CD14-positive monocyte (primary cell): ENCODE measurements around the gene AQP12B. TPM values are rescaled to one million over a fixed set of nuclear protein-coding genes. Genes with fewer than 3 reads are reported as not detected.

ENCODE experiments used
- DNase-seq, 3 donors: peaks; one replicate each; pipeline ENCODE4 v3.0.0-alpha.2; 2011 to 2022
- H2AFZ ChIP-seq: 2 replicates; pipeline ENCODE4 v1.6.0; 2012; ENCODE audit warnings: mild to moderate bottlenecking, low read depth, low read length, inconsistent platforms; ENCODE audit not compliant: insufficient read depth, poor library complexity, severe bottlenecking
- H3K27ac ChIP-seq, 2 donors: 1 replicate in 1 of 2; 2 replicates in 1 of 2; pipeline ENCODE4 v1.5.1; 2012 to 2013; ENCODE audit warnings: low read length in 2 of 2, control low read depth in 1 of 2, inconsistent platforms in 1 of 2, low read depth in 1 of 2, mild to moderate bottlenecking in 1 of 2
- H3K27me3 ChIP-seq, 2 donors: one replicate each; pipeline versions ENCODE4 v1.6.0 to v1.6.1; 2011 to 2013; ENCODE audit warnings: low read length in 2 of 2; ENCODE audit not compliant: control insufficient read depth in 2 of 2, insufficient read depth in 2 of 2
- H3K36me3 ChIP-seq, 2 donors: replicated peaks in 1 of 2; 1 replicate in 1 of 2; 2 replicates in 1 of 2; pipeline versions ENCODE4 v1.5.1 to v1.6.1; 2012 to 2013; ENCODE audit warnings: low read length in 2 of 2, control low read depth in 1 of 2, inconsistent platforms in 1 of 2, mild to moderate bottlenecking in 1 of 2; ENCODE audit not compliant: insufficient read depth in 2 of 2, control insufficient read depth in 1 of 2
- H3K4me1 ChIP-seq, 2 donors: 1 replicate in 1 of 2; 2 replicates in 1 of 2; pipeline versions ENCODE4 v1.5.1 to v1.6.1; 2012 to 2013; ENCODE audit warnings: low read length in 2 of 2, control low read depth in 1 of 2, inconsistent platforms in 1 of 2, mild to moderate bottlenecking in 1 of 2, moderate library complexity in 1 of 2; ENCODE audit not compliant: insufficient read depth in 2 of 2, control insufficient read depth in 1 of 2
- H3K4me2 ChIP-seq: replicated peaks from 2 replicates; pipeline ENCODE3; 2012; ENCODE audit warnings: low read length, moderate library complexity, mild to moderate bottlenecking; ENCODE audit not compliant: poor library complexity, severe bottlenecking; ENCODE audit errors: extremely low read depth
- H3K4me3 ChIP-seq, 3 experiments: fragments of 200-600 bp in 1 of 3; sonication (generic) in 1 of 3; replicated peaks in 1 of 3; 1 replicate in 2 of 3; 2 replicates in 1 of 3; pipeline ENCODE4 v1.5.1; 2011 to 2013; ENCODE audit warnings: low read length in 3 of 3, mild to moderate bottlenecking in 3 of 3, control low read depth in 2 of 3, low read depth in 2 of 3, inconsistent platforms in 1 of 3, moderate library complexity in 1 of 3
- H3K79me2 ChIP-seq: 2 replicates; pipeline ENCODE4 v1.6.0; 2012; ENCODE audit warnings: mild to moderate bottlenecking, control low read depth, inconsistent platforms, low read length, moderate library complexity; ENCODE audit not compliant: insufficient read depth
- H3K9ac ChIP-seq: 2 replicates; pipeline ENCODE4 v1.6.0; 2017; ENCODE audit warnings: low read length, mild to moderate bottlenecking; ENCODE audit not compliant: insufficient read depth, poor library complexity, severe bottlenecking
- H3K9me3 ChIP-seq, 2 donors: replicated peaks in 1 of 2; 1 replicate in 1 of 2; 2 replicates in 1 of 2; pipeline versions ENCODE4 v1.5.1 to v1.6.1; 2012 to 2013; ENCODE audit warnings: low read length in 2 of 2, control low read depth in 1 of 2; ENCODE audit not compliant: control insufficient read depth in 1 of 2, insufficient read depth in 1 of 2
- H4K20me1 ChIP-seq: 2 replicates; pipeline ENCODE4 v1.6.0; 2012; ENCODE audit warnings: mild to moderate bottlenecking, low read length, control low read depth, moderate library complexity; ENCODE audit not compliant: insufficient read depth
- H3K27ac Mint-ChIP-seq, 7 donors: one replicate each; pipeline ENCODE4 v1.8.0; 2020; ENCODE audit warnings: mild to moderate bottlenecking in 7 of 7, mixed read lengths in 7 of 7, moderate library complexity in 6 of 7, inconsistent platforms in 2 of 7
- H3K27me3 Mint-ChIP-seq, 3 donors: one replicate each; pipeline ENCODE4 v1.8.0; 2021 to 2022; ENCODE audit warnings: low read depth in 3 of 3, mild to moderate bottlenecking in 3 of 3, mixed read lengths in 3 of 3, moderate library complexity in 3 of 3, inconsistent platforms in 1 of 3
- H3K36me3 Mint-ChIP-seq, 2 donors: one replicate each; pipeline ENCODE4 v1.8.0; 2020; ENCODE audit warnings: mixed read lengths in 2 of 2, inconsistent platforms in 1 of 2, mild to moderate bottlenecking in 1 of 2
- H3K4me1 Mint-ChIP-seq: one replicate; pipeline ENCODE4 v1.8.0; 2020; ENCODE audit warnings: mild to moderate bottlenecking, mixed read lengths
- H3K4me3 Mint-ChIP-seq, 2 donors: one replicate each; pipeline ENCODE4 v1.8.0; 2020; ENCODE audit warnings: mild to moderate bottlenecking in 2 of 2, mixed read lengths in 2 of 2, moderate library complexity in 1 of 2
- H3K9me3 Mint-ChIP-seq, 7 donors: one replicate each; pipeline ENCODE4 v1.8.0; 2020 to 2022; ENCODE audit warnings: mixed read lengths in 7 of 7, mild to moderate bottlenecking in 6 of 7, moderate library complexity in 6 of 7, inconsistent platforms in 2 of 7
- CTCF ChIP-seq: fragments of 200-600 bp; IDR thresholded peaks from one replicate; pipeline ENCODE4 v1.8.0; 2022; ENCODE audit warnings: antibody characterized with exemption, mild to moderate bottlenecking
- WGBS: methylation state at CpG from one replicate; pipeline ENCODE4 v1.1.5; 2013; ENCODE audit warnings: missing lambda C conversion rate; ENCODE audit not compliant: insufficient coverage; 5-methylcytosine and 5-hydroxymethylcytosine counted together
- intact Hi-C, 2 donors: fragments of 100-400 bp; cut with micrococcal nuclease; formaldehyde crosslinking; loops; one replicate each; pipeline versions ENCODE4 v1.15.0 to v1.15.1; 2023
- polyA plus RNA-seq, 3 donors: library from polyadenylated mRNA; depleted of rRNA in 1 of 3; unstranded in 2 of 3; stranded (reverse) in 1 of 3; fragments of 300-500 nt in 2 of 3; fragments of >200 nt in 1 of 3; fragmentation: Illumina TruSeq in 2 of 3; gene quantifications; 1 replicate in 2 of 3; 2 replicates in 1 of 3; pipeline ENCODE4 v1.2.3, GENCODE V29; 2012 to 2021

The AQP12B gene
- polyA plus RNA-seq, 3 donors, result not detected

GRCh38 chr2:240670402-240670801 lies 12.3 kb downstream of the AQP12B start:
- no peaks in the 10 kb centered on the region for H3K4me1 ChIP-seq
- H3K79me2 ChIP-seq, result no peaks in the 10 kb centered on the region
- peaks cover 0 to 3% (median 0%) of the 10 kb centered on the region in 7 donors for H3K9me3 Mint-ChIP-seq
- no peaks in the 10 kb centered on the region for H3K36me3 Mint-ChIP-seq
- WGBS, result 93% methylated on average over 7 of the region's 7 CpGs
- H4K20me1 ChIP-seq, result no peaks in the 10 kb centered on the region
- no peak for DNase-seq
- H3K4me3 Mint-ChIP-seq, result no peak overlapping the region
- H3K27ac ChIP-seq, result no peak overlapping the region
- H3K27ac Mint-ChIP-seq, result no peak overlapping the region
- no peak overlapping the region for H3K4me2 ChIP-seq
- H3K4me1 Mint-ChIP-seq, result no peaks in the 10 kb centered on the region
- peaks cover 27 to 52% of the 10 kb centered on the region in 2 donors for H3K27me3 ChIP-seq
- no peaks in the 10 kb centered on the region for H3K36me3 ChIP-seq
- intact Hi-C loops, result no loop called here
- no peaks in the 10 kb centered on the region for H3K9me3 ChIP-seq
- H2AFZ ChIP-seq, result no peak overlapping the region
- H3K4me3 ChIP-seq, result no peak overlapping the region
- no peak for TF ChIP-seq CTCF
- H3K9ac ChIP-seq, result no peak overlapping the region
- H3K27me3 Mint-ChIP-seq, result peaks cover 56 to 75% (median 57%) of the 10 kb centered on the region in 3 donors

- H3K36me3 ChIP-seq, result no peaks in the 10 kb centered on the region
- H3K27ac ChIP-seq, result no peak overlapping the region
- H3K9ac ChIP-seq, result no peak overlapping the region
- H3K4me3 ChIP-seq, result no peak overlapping the region
- Mint-ChIP-seq H3K4me3 (no peak overlapping the region), H3K27me3 (peaks cover 34 to 60% (median 40%) of the 10 kb centered on the region in 3 donors), H3K4me1 (no peaks in the 10 kb centered on the region), H3K36me3 (no peaks in the 10 kb centered on the region), H3K9me3 (peaks cover 0 to 20% (median 9%) of the 10 kb centered on the region in 7 donors), H3K27ac (no peak overlapping the region)
- no peak overlapping the region for H3K4me2 ChIP-seq
- peaks cover 34 to 43% of the 10 kb centered on the region in 2 donors for H3K27me3 ChIP-seq
- WGBS, result no CpG with 5 or more reads among the region's 1 CpG
- intact Hi-C loops, result loop anchor here in 1 of 2 donors (10.0 kb wide), 1 partner anchor 60 kb away; no protein-coding TSS in a partner anchor
- no peaks in the 10 kb centered on the region for H3K4me1 ChIP-seq
- no peak for DNase-seq
- H3K79me2 ChIP-seq, result no peaks in the 10 kb centered on the region
- no peaks in the 10 kb centered on the region for H4K20me1 ChIP-seq
- peaks cover 2 to 6% of the 10 kb centered on the region in 2 donors for H3K9me3 ChIP-seq
- H2AFZ ChIP-seq, result no peak overlapping the region
- no peak for TF ChIP-seq CTCF
Observed at GRCh38 chr2:240664622-240665021, 18.1 kb downstream of the AQP12B start.
